HG03103 (cell line): Measurements from ENCODE around the gene CHCHD3.
"Not testable (repeated sequence)": the region's sequence is repeated elsewhere in the genome, so short reads cannot be mapped to it uniquely, and the experiment has no call there.

Source experiments
- ATAC-seq: cut with Tn5 transposase; IDR thresholded peaks from one replicate; pipeline ENCODE4 v1.9.1; 2021; ENCODE audit warnings: low read depth; ENCODE audit not compliant: unreplicated experiment

Gene CHCHD3

DNA sequence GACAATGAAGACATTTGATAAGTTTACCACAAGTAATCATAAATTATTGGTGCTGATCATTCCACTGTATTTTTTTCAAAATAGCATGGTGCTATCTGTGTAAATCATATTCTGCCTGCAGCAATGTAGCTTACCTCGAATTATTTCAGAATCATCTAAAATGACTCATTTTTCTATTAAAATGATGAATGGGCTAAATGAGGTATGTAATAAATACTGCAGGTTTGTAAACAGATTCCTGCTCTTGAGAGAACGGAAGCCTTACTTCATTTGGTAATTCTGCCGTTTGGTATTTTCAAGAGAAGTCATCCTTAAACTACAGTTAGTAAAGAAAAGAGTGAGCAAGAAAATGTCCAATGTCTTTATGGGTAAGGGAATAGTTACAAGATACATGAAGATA lies 115.9 kb downstream of the CHCHD3 start:
- ATAC-seq, result no peak

DNA sequence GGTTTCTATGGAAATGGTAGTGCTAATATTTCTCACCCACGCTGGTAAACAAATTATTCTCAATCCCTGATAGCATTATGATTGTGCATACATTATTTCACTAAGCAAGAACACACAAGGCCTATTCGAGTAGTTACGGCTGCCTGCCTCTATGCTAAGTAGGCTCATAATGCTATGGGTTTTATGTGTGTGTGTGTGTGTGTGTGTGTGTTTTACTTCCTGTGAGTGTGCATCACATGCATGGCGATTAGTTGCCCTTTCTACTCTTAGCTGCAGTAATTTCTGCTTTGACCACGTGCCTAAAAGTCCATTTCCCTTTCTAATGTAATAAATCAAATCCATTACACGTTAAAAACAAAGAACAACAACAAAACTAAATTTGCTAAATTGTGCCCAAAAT lies 117.0 kb downstream of the CHCHD3 start:
- ATAC-seq, result no peak

DNA sequence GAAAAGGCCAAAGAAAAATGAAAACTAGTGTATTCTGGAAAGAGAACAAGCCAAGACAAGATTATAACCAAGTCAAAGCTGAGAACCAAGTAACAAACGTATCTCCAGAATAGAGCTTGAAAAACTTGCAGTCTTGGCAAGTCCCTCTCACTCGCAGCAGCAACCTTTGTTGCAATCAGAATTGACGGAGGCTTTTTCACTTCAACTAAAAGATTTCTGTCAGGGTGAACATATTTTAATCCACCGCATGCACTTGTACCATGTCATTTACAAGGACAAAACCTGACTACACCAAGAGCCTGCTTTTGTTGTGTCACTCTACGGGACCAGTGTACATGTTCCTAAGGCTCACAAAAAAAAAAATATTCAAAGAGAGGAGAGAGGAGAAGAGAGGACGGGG lies 122.0 kb downstream of the CHCHD3 start:
- ATAC-seq, result no peak

- ATAC-seq, result no peak
These were observed 125.3 kb downstream of the CHCHD3 start for GRCh38 chr7:132956556-132956955.

- ATAC-seq, result no peak
These were observed 128.4 kb downstream of the CHCHD3 start for GRCh38 chr7:132953468-132953867.

DNA sequence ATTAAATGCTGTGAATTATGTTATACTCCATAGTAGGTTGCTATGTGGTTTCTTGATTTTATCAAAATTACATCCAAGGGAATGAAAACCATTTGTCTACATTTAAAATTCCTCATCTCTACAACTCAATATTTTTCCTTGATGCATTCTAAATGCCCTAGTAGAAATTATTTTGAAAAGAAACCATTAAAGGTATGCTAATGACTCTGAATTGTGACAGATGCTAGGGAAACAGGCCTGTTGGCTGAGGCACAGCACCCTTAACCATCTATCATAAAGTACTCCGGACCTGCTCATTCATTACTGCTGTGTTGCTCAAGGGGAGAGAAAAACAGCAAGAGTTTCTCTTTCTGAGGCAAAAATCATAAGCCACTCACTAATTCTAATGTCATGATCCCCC lies 131.2 kb downstream of the CHCHD3 start:
- no peak for ATAC-seq

DNA sequence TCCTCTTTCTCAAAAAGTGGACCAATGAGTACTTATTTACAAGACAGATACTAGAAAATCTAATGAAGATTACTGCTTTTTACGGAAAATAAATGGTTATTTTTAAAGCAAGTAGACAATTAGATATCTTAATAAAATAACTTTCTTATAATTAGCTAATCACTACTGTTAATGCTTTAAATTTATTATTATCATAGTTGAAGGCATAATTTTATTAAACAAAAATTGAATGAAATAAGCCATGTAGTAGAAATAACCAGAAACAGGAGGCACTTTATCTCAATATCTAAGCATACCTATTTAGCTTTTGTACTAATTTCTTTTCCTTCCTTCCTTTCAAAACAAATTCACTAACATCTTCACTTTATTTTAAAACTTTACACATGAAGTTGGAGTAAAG lies 134.9 kb downstream of the CHCHD3 start:
- no peak for ATAC-seq

DNA sequence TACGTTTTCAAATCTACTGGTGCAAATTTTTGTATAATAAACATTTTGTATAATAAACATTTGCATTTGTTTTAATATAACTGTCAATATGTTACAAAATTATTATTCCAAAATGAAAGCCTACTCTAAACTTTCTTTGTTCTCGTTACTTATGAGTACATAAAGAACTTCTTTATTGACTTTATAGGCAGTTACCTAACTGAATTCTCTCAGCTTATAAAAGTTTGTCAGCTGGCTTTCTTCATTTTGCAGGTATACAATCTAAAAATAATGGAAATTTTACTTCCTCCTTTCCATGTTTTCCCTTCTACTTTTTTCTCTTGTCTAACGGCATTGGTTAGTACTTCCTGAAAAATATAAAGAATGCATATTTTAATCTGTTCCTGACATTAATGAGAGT lies 137.1 kb downstream of the CHCHD3 start:
- no peak for ATAC-seq

DNA sequence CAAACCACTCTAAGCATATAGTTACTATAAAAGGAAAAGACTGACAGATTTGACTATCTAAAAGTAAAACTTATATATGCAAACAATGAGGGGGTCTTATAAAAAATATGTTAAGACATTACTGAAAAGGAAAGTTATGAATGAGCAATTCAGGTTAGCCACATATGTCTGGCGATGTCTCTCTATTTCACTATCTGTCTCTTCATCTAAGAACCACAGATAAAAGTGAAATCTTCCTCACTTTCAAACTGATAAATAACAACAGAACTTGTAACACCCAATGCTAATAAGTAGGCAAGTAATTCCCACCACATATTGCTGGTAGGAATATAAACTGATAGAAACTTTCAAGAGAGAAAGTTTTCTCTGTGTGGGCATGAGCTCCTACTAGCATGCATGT lies 138.2 kb downstream of the CHCHD3 start:
- no peak for ATAC-seq

DNA sequence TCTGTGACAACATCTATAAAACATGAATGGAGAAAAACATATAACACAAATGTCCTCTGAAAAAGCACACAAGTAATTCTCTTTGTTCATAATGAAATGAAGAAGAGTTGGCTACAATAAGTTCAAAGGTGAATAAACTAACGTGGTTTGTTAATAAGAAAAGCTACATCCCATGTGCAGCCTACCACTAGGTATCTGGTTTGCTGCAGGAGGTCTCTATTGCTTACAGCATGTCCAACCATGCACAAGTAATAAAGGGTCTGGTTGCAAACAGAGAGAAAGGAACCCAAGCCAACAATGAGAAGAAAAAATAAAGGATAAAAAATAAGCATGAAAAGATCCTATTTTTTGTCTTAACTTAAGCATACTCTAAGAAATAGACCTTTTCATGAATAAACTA lies 139.2 kb downstream of the CHCHD3 start:
- no peak for ATAC-seq

DNA sequence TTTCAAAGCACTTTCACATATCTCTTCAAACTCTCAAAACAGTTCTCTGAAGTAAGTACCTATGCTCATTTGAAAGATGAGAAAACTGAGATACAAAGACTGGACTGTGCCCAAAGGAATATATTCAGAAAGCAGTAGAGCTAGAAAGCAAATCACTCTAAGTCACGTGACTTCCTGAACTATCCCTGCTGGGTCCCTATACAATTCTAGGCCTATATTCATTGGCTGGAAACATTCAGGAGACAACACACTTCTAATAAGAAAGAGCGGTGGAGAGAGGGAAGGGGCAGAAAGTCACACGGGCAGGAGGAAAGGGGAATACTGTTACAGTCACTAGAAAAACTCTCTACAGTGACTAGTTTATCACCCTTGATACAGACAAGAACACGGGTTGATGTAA lies 140.0 kb downstream of the CHCHD3 start:
- no peak for ATAC-seq

DNA sequence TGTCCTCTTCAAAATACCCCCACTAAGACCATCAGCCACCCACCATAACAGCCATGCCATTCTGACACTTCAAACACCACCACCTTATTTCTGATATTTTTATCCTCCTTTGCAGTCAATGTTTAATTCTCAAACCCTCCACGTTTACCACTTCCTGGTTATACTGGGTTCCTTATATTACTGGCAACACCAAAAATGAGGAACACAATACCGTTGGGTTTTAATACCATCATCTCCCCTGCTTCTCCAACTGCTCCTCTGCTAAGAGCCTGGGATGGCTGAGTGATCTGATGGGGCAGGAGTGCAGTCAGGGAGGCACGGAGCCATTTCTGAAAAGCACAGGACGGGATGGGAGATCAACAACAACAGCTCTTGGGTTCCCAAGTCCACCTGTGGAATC lies 140.5 kb downstream of the CHCHD3 start:
- no peak for ATAC-seq

DNA sequence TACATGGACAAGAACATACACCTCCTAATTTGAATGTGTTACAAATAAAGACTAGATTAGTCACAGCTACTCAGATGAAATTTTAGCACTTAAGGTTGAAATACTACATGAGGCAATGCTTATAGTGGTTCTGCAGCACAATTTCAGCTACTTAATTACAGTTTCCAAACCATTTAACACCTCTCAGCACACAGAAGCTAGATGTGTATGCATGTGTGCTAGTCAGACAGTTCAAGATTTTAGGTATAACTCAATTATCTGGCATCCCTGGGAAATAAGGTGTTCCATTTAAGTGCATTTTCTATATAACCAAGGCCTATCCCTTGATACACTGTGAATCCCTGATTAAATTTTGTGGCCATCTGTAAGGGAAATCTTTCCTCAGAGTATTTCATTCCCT lies 141.8 kb downstream of the CHCHD3 start:
- no peak for ATAC-seq

DNA sequence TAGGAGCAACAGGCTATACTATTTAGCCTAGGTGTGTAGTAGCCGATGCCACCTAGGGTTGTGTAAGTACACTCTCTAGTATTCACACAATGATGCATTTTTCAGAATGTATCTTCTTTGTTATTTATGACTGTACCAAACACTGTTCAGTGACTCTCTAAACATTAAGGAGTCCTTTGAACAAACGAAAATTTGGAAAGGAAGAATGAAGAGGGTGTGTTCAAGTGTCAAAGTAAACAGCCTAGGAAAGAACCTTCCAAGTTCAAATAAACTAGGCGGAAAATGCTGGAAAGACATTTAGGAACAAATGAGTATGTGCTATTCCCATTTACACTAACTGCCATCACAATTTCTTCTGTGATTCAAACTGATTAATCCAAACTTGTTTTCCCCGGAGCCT lies 142.4 kb downstream of the CHCHD3 start:
- no peak for ATAC-seq

- ATAC-seq, result no peak
These were observed 144.6 kb downstream of the CHCHD3 start for GRCh38 chr7:132937286-132937685.

- ATAC-seq, result no peak
These were observed 146.3 kb downstream of the CHCHD3 start for GRCh38 chr7:132935608-132936007.

- no peak for ATAC-seq
These were observed 147.9 kb downstream of the CHCHD3 start for GRCh38 chr7:132934017-132934416.

GRCh38 chr7:132933072-132933458 lies 148.8 kb downstream of the CHCHD3 start:
- ATAC-seq, result no peak

- no peak for ATAC-seq
These were observed 149.4 kb downstream of the CHCHD3 start for GRCh38 chr7:132932296-132933071.

- ATAC-seq, result no peak
These were observed 151.0 kb downstream of the CHCHD3 start for GRCh38 chr7:132930881-132931280.

- ATAC-seq, result not testable (repeated sequence)
These were observed 151.9 kb downstream of the CHCHD3 start for GRCh38 chr7:132929944-132930343.

DNA sequence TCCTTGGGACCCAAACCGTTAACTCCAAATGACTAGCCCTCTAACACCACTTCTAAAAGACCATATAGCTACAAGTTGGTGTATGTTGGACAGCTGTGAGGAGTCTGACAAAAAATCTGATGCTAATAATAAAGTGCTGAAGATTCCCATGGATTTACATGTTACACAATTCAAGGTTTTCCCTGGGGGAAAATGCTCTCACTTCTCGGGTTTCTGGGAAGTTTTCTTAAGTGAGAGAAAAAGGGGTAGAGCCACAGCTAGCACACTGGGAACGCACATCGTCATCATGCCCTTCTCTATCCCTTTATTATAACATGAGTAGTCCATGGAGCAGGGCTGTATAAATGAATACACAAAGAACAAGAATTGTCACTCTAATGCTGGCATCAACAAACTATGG lies 162.1 kb downstream of the CHCHD3 start:
- no peak for ATAC-seq

DNA sequence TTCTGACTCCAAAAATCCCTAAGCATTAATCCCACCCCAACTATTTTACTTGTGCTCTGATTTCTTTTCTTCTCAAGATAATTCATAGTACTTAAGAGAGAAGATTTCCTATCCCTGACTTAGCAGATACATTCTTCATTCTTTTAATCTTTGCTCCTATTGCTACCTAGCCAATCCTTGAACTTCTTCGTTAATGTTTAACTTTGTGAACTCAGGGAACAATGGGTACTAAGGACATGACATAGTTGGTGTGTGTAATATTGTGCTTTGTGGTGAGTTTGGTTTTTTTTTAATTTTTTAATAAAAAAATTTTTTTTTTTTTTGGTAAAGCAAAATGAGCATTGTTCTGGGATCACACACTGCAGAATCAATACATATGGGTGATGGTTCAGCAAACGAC lies 166.2 kb downstream of the CHCHD3 start:
- no peak for ATAC-seq
